Daoy (cell line): ENCODE measurements around the gene MCTP1. TPM values are rescaled to one million over a fixed set of nuclear protein-coding genes. Genes with fewer than 3 reads are reported as not detected.
A peak's percentile ranks its signal among the peaks of the same experiment; 100 is the strongest.
"Not testable (repeated sequence)": the region's sequence is repeated elsewhere in the genome, so short reads cannot be mapped to it uniquely, and the experiment has no call there.

Experiments
- DNase-seq: peaks from one replicate; pipeline ENCODE4 v3.0.0-alpha.2; 2015; ENCODE audit warnings: low read depth
- total RNA-seq: library from RNA; depleted of rRNA; stranded (reverse); fragments of >200 nt; shearing (Covaris generic); gene quantifications from 2 replicates; pipeline ENCODE4 v1.2.3, GENCODE V29; 2014

Gene MCTP1
- total RNA-seq, 1 experiment from 2014 or later: 11.3 TPM

GRCh38 chr5:94968507-94969095, 316.3 kb downstream of the MCTP1 start:
- peak; percentile 45 for DNase-seq

GRCh38 chr5:94967525-94967924, 317.4 kb downstream of the MCTP1 start:
- no peak for DNase-seq

- not testable (repeated sequence) for DNase-seq
Observed at GRCh38 chr5:94959279-94959678, 325.6 kb downstream of the MCTP1 start.

- no peak for DNase-seq
Observed at GRCh38 chr5:94945656-94946055, 339.2 kb downstream of the MCTP1 start.

DNA sequence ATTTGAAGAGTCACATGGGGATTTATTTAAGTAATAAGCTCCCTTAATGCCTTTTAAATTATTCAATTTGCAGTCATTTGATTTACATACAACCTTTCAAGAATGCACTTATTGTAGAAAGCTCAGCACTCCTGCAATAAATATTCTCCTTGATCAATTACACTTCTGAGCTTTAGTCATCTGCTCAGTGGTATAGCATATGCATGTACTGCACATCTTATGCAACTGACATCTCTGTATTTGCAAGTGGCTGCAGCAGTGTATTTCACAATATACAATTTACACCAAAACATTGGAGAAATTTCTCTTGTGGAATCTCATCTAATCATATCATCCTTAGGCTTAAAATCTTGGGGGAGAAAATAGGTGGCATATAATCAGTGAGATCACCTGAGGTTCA, 340.7 kb downstream of the MCTP1 start:
- no peak for DNase-seq

DNA sequence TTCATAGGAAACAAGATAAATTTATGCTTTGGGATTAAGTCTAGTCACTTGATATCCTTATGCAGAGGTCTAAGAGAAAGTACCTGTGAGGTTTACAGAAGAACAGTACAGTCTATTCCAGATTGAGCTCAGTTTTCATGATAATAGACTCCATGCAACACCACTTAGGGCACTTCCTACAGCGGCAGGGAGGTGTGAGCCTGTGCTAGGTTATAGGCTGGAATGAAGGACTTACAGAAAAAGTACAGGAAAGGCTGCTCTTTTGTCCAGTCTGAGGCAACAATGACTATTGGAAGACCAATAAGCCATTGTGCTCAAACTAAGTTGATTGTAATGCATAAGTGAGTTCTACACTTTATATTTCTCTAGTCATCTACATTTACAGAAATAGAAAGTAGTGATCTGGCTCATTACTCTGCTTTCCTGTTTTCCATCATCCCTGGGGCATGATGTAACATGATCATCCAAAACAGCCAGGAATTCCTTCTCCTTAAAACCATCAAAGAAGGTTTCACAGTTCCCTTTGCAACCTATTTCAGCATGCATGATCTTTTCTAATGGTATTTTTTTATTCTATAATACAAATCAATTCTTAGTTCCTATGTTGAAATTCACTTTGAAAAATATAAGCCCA, 343.7 kb downstream of the MCTP1 start:
- no peak for DNase-seq

- DNase-seq: no peak
Observed at GRCh38 chr5:94932259-94932658, 352.6 kb downstream of the MCTP1 start.

DNA sequence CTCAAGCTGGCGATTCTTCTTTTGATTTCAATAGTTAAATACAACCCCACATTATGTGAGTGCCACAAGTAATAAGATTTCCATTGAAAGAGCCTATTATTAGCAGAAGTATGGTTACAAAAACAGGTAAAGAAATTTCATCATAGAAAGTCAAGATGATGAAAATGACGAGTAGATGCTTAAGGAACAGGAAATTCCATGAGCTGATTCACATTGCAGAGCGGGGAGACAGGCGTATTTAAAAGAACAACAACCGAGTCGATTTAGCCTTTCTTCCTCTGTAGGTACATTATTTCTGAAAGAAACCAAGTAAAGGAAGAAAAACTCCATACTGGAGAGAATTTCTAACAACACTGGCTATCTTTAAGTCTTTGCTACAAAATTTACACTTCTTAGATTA, 356.0 kb downstream of the MCTP1 start:
- DNase-seq: no peak

- DNase-seq: no peak
Observed at GRCh38 chr5:94920570-94920969, 364.3 kb downstream of the MCTP1 start.

DNA sequence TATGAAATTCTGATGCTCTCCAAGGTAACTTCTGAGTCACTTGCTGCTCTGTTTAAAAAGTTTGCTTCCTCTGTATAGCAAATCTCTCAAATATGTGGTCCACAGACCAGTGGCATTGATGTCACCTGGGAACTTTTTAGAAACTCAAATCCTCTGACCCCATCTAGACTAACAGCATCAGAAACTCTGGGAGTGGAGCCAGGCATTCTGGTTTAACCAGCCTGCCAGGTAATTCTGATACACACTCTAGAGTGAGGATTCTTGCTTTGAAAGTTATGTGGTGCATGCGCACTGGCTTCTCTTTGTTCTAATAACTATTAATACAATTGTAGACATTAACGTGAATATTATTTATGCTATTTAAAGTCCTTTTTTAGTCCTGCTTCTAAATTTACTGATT, 368.3 kb downstream of the MCTP1 start:
- no peak for DNase-seq

DNA sequence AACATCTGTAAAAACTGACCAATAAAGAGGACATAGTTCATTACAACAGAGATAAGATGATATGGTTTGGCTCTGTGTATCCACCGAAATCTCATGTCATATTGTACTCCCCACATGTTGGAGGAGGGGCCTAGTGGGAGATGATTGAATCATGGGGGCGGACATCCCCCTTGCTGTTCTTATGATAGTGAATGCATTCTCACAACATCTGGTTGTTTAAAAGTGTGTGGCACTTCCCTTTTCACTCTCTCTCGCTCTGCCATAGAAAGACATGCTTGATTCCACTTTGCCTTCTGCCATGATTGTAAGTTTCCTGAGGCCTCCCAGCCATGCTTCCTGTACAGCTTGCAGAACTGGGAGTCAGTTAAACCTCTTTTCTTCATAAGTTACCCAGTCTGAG, 373.6 kb downstream of the MCTP1 start:
- DNase-seq: no peak

DNA sequence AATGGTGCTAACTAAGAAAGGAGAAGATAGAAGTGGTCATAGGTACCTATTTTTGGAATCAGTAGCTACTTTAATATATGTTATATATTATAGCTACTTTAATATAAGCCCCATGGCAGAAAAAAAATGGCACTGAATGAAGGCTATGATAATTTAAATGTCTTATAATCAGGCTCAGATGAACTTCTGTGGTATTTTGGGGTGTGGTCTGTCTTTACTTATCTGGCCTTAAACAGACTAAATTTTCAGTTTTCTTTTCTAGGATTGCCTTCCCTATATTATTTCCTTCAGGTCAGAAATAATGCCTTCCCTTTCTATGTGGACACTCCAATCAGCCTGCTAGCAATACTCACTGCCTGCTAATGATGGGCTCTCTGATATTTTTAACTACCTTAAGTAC, 374.2 kb downstream of the MCTP1 start:
- DNase-seq: no peak

DNA sequence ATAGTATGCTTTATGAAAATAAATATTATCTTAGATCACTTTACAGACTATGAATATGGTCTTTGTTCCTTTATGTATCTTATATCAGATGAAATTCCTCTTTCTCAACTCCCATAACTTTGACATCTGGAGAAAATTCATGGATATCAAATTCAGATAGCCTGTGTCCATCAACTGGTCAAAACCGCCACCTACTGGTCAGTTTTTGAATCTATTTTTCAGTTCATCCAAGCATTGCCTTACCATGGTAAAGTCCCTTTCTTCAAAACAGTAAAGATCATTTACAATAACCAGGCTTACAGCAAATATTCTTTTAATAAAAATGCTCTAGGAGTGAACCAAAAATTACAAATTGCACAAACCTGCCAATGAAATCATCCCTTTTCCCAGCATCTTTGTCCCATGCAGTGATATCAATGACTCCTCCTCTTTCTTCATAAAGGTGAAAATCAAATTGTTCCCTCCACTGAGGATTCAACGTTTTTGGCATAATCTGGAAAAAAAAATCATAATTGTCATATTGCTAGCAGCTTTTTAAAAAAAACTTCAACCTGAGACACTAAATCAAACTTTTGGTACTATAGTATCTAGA, 375.9 kb downstream of the MCTP1 start:
- peak; percentile 27 for DNase-seq

GRCh38 chr5:94906750-94907149, 378.1 kb downstream of the MCTP1 start:
- no peak for DNase-seq

DNA sequence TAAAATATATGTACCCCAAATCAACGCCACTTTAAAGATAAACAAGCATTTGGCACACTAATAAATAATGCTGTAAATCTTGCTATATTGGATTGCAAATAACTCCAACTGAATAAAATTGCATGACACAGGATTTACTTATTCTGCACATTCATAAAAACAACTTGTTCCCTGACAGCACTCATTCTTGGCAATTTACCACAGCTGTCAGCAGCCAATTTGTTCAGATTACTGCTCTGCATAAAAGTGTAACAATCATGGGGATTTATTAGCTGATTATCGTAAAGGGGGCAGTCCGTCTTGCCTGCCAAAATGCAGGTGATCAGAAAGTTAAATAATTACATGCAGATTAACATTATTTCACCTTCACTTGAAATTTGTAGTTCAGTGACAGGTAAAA, 381.2 kb downstream of the MCTP1 start:
- no peak for DNase-seq

GRCh38 chr5:94901191-94901979, 383.5 kb downstream of the MCTP1 start:
- peak; percentile 62 for DNase-seq

DNA sequence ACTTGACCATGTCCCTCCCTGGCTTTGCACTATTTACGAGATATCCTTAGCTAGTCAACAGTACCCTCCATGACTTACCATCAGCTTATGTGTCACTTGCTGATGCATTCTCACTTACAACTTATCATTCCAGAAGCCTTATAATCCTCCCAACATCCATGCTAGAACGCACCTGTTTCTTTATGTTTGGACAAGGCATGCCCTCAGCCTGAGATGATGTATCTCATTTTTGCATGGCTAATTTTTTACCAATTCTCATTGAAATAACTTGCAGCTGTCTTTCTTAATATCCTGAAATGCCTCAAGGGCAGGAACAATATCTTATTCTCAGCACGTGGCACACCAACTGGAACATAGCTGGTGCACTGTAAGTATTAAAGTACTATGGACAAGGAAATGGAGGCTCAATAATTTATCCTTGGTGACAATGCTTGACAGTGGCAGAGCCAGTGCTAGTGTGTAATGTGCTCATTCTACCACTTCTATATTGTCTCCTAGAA, 384.8 kb downstream of the MCTP1 start:
- DNase-seq: no peak

GRCh38 chr5:94893412-94894135, 391.3 kb downstream of the MCTP1 start:
- DNase-seq: peak; percentile 7

GRCh38 chr5:94891972-94892371, 392.9 kb downstream of the MCTP1 start:
- no peak for DNase-seq

GRCh38 chr5:94891565-94891964, 393.3 kb downstream of the MCTP1 start:
- DNase-seq: no peak

DNA sequence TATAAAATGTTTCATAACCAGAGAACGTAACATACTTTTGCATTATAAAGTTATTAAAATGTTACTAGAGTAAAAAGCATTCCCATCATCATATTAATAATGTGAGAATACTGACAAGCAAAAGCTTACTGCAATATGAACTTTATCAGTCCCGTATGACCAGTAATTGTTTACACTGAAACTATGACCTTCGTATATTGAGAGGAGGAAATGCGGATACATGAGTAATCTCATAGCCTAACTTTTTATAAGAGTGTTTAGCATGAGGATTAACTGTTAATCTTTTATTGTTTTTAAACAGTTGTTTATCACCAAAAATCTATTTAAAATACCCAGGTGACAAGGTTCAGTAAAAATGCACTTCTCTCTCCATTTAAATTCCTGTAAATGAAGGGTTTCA, 394.0 kb downstream of the MCTP1 start:
- no peak for DNase-seq

- no peak for DNase-seq
Observed at GRCh38 chr5:94888674-94889073, 396.2 kb downstream of the MCTP1 start.
